Panc1 (cell line): ENCODE results near the gene MGAT5B. TPM values are rescaled to one million over a fixed set of nuclear protein-coding genes. Genes with fewer than 3 reads are reported as not detected.

Experiments
- ATAC-seq: fragments of 200-7000 bp; cut with Tn5 transposase; 2 replicates; pipeline ENCODE4 v1.9.1; 2020; ENCODE audit warnings: mild to moderate bottlenecking, moderate library complexity
- BruUV-seq: library from RNA; stranded (reverse); fragments of 400-500 nt; replicated peaks from 2 replicates; lab custom pipeline; 2021; lab: Mats Ljungman, UMichigan
- CTCF ChIA-PET: fragments of 300-600 bp; sonication (Branson Sonifier 250); formaldehyde crosslinking; loops from one replicate; lab custom pipeline; 2022; ENCODE audit warnings: antibody characterized with exemption; lab: Charles Lee
- POLR2A ChIA-PET: fragments of 300-600 bp; sonication (Branson Sonifier 250); formaldehyde crosslinking; loops from one replicate; lab custom pipeline; 2022; ENCODE audit warnings: antibody characterized with exemption; lab: Charles Lee
- DNase-seq: peaks from one replicate; pipeline ENCODE4 v3.0.0-alpha.2; 2010; ENCODE audit warnings: low read depth, low spot score
- H3K27ac ChIP-seq: 2 replicates; pipeline ENCODE4 v1.5.1; 2011; ENCODE audit warnings: mild to moderate bottlenecking, low read length, inconsistent platforms
- H3K27me3 ChIP-seq: fragments of 200-500 bp; sonication (Bioruptor generic); 2 replicates; pipeline ENCODE4 v1.6.0; 2014; ENCODE audit warnings: low read length, inconsistent platforms; ENCODE audit not compliant: control insufficient read depth, insufficient read depth
- H3K36me3 ChIP-seq: fragments of 200-500 bp; sonication (Bioruptor generic); 2 replicates; pipeline ENCODE4 v1.5.1; 2014; ENCODE audit warnings: inconsistent platforms, mild to moderate bottlenecking, low read length, moderate library complexity; ENCODE audit not compliant: control insufficient read depth, insufficient read depth
- H3K4me1 ChIP-seq: 2 replicates; pipeline ENCODE4 v1.5.1; 2011; ENCODE audit warnings: inconsistent platforms, mild to moderate bottlenecking, low read length, moderate library complexity; ENCODE audit not compliant: control insufficient read depth, insufficient read depth
- H3K4me3 ChIP-seq, 2 experiments: 2 replicates each; pipeline ENCODE4 v1.5.1; 2011 to 2012; ENCODE audit warnings: low read depth in 2 of 2, low read length in 2 of 2, mild to moderate bottlenecking in 2 of 2, inconsistent platforms in 1 of 2, moderate library complexity in 1 of 2
- H3K9me3 ChIP-seq: fragments of 200-500 bp; sonication (Bioruptor generic); 2 replicates; pipeline ENCODE4 v1.5.1; 2014; ENCODE audit warnings: low read depth, mild to moderate bottlenecking, inconsistent platforms, low read length, moderate library complexity; ENCODE audit not compliant: control insufficient read depth, insufficient read depth
- POLR2AphosphoS5 ChIP-seq: IDR thresholded peaks from 2 replicates; pipeline ENCODE4 v1.6.1; 2012; ENCODE audit warnings: mild to moderate bottlenecking, low read depth, low read length, moderate library complexity
- SIN3A ChIP-seq: IDR thresholded peaks from 2 replicates; pipeline ENCODE4 v1.6.1; 2012; ENCODE audit warnings: low read depth, mild to moderate bottlenecking, low read length, moderate library complexity, borderline replicate concordance; ENCODE audit not compliant: insufficient read depth
- TCF7L2 ChIP-seq: IDR thresholded peaks from 2 replicates; pipeline ENCODE4 v1.6.1; 2011; ENCODE audit warnings: mild to moderate bottlenecking, low read depth, low read length, inconsistent platforms
- in situ Hi-C: cut with HindIII; loops from 2 replicates; pipeline ENCODE4 v1.10.0; 2016; ENCODE audit warnings: low sequenced_read_pairs, low pct_unique_long_range_greater_than_20kb
- intact Hi-C: fragments of 100-400 bp; cut with micrococcal nuclease; formaldehyde crosslinking; loops from one replicate; pipeline ENCODE4 v1.10.0; 2022; ENCODE audit not compliant: unreplicated experiment
- total RNA-seq: library from RNA; stranded (reverse); gene quantifications from one replicate; pipeline ENCODE4 v1.2.1, GENCODE V29; 2021; ENCODE audit not compliant: unreplicated experiment
- TF ChIP-seq, protein P1 (sequence below): fragments of 450-650 bp; IDR thresholded peaks from 2 replicates; pipeline ENCODE4 v1.5.1; 2017; ENCODE audit warnings: mild to moderate bottlenecking
- TF ChIP-seq, protein P2 (sequence below), 2 experiments: IDR thresholded peaks; 2 replicates each; pipeline ENCODE4 v1.6.1; 2011 to 2012; ENCODE audit warnings: low read depth in 2 of 2, control low read depth in 1 of 2, low read length in 1 of 2, mild to moderate bottlenecking in 1 of 2, moderate library complexity in 1 of 2; ENCODE audit not compliant: insufficient read depth in 1 of 2

Gene MGAT5B
- total RNA-seq, 1 experiment from 2014 or later = 34.9 TPM

DNA sequence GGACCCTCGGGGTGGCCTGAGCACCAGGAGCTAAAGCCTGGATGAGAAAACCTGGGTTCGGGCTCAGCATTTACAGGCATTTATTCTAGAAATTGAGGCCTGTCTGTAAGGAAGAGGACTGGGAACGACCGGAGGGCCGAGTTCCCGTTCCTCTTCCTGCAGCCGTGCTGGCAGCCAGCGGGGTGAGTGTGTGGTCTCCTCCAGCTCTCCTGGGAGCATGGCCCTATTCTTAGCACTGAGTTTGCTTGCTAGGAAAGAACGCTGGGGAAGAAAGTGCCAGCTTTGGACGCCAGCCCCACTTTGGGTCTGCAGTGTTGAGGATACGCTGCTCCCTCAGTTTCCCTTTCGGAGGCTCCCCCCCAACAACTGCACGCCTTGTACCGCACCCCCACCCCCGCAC lies 49.6 kb downstream of the MGAT5B start:
- H3K36me3 ChIP-seq = no peaks in the 10 kb centered on the region
- in situ Hi-C loops = no loop called here
- no TSS peak for BruUV-seq

DNA sequence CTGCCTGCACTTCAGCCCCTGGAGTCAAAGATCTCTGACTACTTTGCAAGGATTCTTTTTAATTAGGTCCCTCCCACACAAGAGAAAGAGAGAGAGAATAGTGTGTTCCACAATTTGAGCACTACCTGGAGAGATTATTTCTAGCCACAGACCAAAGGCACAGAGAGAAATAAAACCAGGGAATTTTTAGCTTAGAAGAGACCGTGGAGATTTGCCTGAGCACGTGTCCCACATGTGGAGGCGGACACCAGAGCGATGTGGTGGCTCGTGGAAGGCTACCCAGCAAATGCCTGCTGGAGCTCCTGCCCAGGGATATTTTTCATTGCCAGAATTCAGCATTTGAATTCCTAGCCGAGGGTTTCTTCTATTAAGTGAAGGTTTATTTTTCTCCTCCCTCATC lies 50.6 kb downstream of the MGAT5B start:
- ATAC-seq = no peak
- TF ChIP-seq, protein P1, sequence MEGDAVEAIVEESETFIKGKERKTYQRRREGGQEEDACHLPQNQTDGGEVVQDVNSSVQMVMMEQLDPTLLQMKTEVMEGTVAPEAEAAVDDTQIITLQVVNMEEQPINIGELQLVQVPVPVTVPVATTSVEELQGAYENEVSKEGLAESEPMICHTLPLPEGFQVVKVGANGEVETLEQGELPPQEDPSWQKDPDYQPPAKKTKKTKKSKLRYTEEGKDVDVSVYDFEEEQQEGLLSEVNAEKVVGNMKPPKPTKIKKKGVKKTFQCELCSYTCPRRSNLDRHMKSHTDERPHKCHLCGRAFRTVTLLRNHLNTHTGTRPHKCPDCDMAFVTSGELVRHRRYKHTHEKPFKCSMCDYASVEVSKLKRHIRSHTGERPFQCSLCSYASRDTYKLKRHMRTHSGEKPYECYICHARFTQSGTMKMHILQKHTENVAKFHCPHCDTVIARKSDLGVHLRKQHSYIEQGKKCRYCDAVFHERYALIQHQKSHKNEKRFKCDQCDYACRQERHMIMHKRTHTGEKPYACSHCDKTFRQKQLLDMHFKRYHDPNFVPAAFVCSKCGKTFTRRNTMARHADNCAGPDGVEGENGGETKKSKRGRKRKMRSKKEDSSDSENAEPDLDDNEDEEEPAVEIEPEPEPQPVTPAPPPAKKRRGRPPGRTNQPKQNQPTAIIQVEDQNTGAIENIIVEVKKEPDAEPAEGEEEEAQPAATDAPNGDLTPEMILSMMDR = no peak
- intact Hi-C loops (no loop called here), in situ Hi-C loops (no loop called here)
- no peaks in the 10 kb centered on the region for H3K36me3 ChIP-seq
- ChIA-PET CTCF (no interaction called here), POLR2A (no interaction called here)
- H3K27me3 ChIP-seq = no peaks in the 10 kb centered on the region
- no peaks in the 10 kb centered on the region for H3K9me3 ChIP-seq
- no TSS peak for BruUV-seq
- H3K4me3 ChIP-seq = no peak overlapping the region
- no peaks in the 10 kb centered on the region; the same call in 1 of the 2 replicates for H3K4me1 ChIP-seq
- no peak for DNase-seq
- no peak overlapping the region for H3K27ac ChIP-seq

More for the DNA sequence above, 49.6 kb downstream of the MGAT5B start:
- H3K4me1 ChIP-seq = no peaks in the 10 kb centered on the region; the same call in 1 of the 2 replicates
- H3K27ac ChIP-seq = no peak overlapping the region
- H3K9me3 ChIP-seq = no peaks in the 10 kb centered on the region
- no peak for DNase-seq
- CTCF ChIA-PET = interaction anchor here (0.6 kb wide), 1 partner anchor 50 kb away, joined by 6 read pairs; no protein-coding TSS in a partner anchor
- intact Hi-C loops = no loop called here
- POLR2A ChIA-PET = interaction anchor here (0.6 kb wide), 2 partner anchors 10 to 144 kb away, joined by 3 to 8 read pairs; no protein-coding TSS in a partner anchor
- ATAC-seq = no peak
- H3K27me3 ChIP-seq = no peaks in the 10 kb centered on the region
- no peak overlapping the region for H3K4me3 ChIP-seq
- TF ChIP-seq POLR2AphosphoS5 (no peak), SIN3A (no peak), TCF7L2 (no peak)
- TF ChIP-seq, protein P2, sequence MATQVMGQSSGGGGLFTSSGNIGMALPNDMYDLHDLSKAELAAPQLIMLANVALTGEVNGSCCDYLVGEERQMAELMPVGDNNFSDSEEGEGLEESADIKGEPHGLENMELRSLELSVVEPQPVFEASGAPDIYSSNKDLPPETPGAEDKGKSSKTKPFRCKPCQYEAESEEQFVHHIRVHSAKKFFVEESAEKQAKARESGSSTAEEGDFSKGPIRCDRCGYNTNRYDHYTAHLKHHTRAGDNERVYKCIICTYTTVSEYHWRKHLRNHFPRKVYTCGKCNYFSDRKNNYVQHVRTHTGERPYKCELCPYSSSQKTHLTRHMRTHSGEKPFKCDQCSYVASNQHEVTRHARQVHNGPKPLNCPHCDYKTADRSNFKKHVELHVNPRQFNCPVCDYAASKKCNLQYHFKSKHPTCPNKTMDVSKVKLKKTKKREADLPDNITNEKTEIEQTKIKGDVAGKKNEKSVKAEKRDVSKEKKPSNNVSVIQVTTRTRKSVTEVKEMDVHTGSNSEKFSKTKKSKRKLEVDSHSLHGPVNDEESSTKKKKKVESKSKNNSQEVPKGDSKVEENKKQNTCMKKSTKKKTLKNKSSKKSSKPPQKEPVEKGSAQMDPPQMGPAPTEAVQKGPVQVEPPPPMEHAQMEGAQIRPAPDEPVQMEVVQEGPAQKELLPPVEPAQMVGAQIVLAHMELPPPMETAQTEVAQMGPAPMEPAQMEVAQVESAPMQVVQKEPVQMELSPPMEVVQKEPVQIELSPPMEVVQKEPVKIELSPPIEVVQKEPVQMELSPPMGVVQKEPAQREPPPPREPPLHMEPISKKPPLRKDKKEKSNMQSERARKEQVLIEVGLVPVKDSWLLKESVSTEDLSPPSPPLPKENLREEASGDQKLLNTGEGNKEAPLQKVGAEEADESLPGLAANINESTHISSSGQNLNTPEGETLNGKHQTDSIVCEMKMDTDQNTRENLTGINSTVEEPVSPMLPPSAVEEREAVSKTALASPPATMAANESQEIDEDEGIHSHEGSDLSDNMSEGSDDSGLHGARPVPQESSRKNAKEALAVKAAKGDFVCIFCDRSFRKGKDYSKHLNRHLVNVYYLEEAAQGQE (IDR thresholded peaks at IDR 0.05; ENCODE audit: insufficient read depth in 1 of 2, low read depth in 2 of 2, low read length in 1 of 2) = no peak
- TF ChIP-seq, protein P1 = no peak
